Left ventricle myocardium inferior (tissue), 1 donor: Measurements from ENCODE around the gene INPP5J. TPM values are rescaled to one million over a fixed set of nuclear protein-coding genes. Genes with fewer than 3 reads are reported as not detected.
A peak's percentile ranks its signal among the peaks of the same experiment; 100 is the strongest.

Source experiments
- DNase-seq: peaks from one replicate; pipeline ENCODE4 v3.0.0-alpha.2; 2020
- H3K27ac ChIP-seq: fragments of 200-600 bp; replicated peaks from 2 replicates; pipeline ENCODE4 v1.8.0; 2021
- H3K27me3 ChIP-seq: fragments of 200-600 bp; 2 replicates; pipeline ENCODE4 v1.8.0; 2021; ENCODE audit warnings: low read depth
- H3K36me3 ChIP-seq: fragments of 200-600 bp; 2 replicates; pipeline ENCODE4 v1.8.0; 2021
- H3K4me1 ChIP-seq: fragments of 200-600 bp; 2 replicates; pipeline ENCODE4 v1.8.0; 2021
- H3K4me3 ChIP-seq: fragments of 200-600 bp; 2 replicates; pipeline ENCODE4 v1.8.0; 2021; ENCODE audit warnings: mild to moderate bottlenecking, moderate library complexity
- H3K9me3 ChIP-seq: fragments of 200-600 bp; replicated peaks from 2 replicates; pipeline ENCODE4 v1.8.0; 2021
- intact Hi-C: fragments of 100-400 bp; cut with micrococcal nuclease; formaldehyde crosslinking; loops from one replicate; pipeline ENCODE4 v1.11.0; 2022
- total RNA-seq: library from RNA; stranded (reverse); fragmentation: NEBNext Ultra II Directional; extraction: Animal tissue kit (Norgen Biotek cat#: 25700); gene quantifications from one replicate; pipeline ENCODE4 v1.2.1, GENCODE V29; 2021
- TF ChIP-seq, protein P1 (sequence below): fragments of 200-600 bp; IDR thresholded peaks from 2 replicates; pipeline ENCODE4 v1.8.0; 2021; ENCODE audit warnings: antibody characterized with exemption, mild to moderate bottlenecking, borderline replicate concordance
- donor health status: DM: no; HTN: yes; CAD: no; lungs with severe emphysema.

INPP5J gene
- total RNA-seq, 1 donor from 2014 or later, result 20.7 TPM

DNA sequence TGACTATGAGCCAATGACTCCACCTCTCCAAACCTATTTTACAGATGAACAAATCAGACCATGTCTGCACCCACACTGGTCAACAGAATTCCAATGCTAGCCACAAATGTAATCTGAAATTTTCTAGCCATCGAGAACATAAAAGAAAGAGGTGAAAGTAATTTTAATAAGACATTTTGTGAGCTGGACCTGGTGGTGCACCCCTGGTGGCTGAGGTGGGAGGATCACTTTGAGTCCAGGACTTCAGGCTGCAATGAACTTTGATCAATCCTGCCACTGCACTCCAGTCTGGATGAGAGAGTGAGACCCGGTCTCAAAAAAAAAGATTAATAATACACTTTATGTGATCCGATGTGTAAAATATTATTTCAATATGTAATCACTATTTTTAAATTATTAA is 27.8 kb downstream of the INPP5J start:
- Histone ChIP-seq H3K4me1 (peaks cover 22% of the 10 kb centered on the region), H3K4me3 (no peak overlapping the region), H3K9me3 (no peaks in the 10 kb centered on the region), H3K27me3 (no peaks in the 10 kb centered on the region), H3K27ac (no peak overlapping the region), H3K36me3 (no peaks in the 10 kb centered on the region)
- DNase-seq, result no peak
- TF ChIP-seq, protein P1, sequence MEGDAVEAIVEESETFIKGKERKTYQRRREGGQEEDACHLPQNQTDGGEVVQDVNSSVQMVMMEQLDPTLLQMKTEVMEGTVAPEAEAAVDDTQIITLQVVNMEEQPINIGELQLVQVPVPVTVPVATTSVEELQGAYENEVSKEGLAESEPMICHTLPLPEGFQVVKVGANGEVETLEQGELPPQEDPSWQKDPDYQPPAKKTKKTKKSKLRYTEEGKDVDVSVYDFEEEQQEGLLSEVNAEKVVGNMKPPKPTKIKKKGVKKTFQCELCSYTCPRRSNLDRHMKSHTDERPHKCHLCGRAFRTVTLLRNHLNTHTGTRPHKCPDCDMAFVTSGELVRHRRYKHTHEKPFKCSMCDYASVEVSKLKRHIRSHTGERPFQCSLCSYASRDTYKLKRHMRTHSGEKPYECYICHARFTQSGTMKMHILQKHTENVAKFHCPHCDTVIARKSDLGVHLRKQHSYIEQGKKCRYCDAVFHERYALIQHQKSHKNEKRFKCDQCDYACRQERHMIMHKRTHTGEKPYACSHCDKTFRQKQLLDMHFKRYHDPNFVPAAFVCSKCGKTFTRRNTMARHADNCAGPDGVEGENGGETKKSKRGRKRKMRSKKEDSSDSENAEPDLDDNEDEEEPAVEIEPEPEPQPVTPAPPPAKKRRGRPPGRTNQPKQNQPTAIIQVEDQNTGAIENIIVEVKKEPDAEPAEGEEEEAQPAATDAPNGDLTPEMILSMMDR, result no peak
- intact Hi-C loops, result no loop called here

DNA sequence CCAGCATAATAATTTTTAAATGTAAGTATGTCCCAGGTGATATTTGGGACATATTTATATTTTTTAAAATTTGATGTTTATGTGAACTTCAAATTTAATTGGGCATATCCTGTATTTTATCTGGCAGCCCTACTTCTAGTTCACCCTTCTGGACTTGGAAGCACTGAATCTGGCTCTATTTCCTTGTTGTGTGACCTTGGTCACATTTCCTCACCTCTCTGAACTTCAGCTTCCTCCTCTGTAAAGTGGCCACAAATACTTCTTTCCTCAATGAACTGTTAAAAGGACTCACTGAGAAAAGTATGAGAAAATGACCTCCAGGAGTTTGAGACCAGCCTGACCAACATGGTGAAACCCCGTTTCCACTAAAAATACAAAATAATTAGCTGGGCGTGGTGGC is 29.1 kb downstream of the INPP5J start:
- intact Hi-C loops, result no loop called here
- Histone ChIP-seq H3K27ac (no peak overlapping the region), H3K4me1 (peaks cover 27% of the 10 kb centered on the region), H3K27me3 (no peaks in the 10 kb centered on the region), H3K9me3 (no peaks in the 10 kb centered on the region), H3K36me3 (no peaks in the 10 kb centered on the region), H3K4me3 (no peak overlapping the region)
- TF ChIP-seq, protein P1, result no peak
- no peak for DNase-seq

DNA sequence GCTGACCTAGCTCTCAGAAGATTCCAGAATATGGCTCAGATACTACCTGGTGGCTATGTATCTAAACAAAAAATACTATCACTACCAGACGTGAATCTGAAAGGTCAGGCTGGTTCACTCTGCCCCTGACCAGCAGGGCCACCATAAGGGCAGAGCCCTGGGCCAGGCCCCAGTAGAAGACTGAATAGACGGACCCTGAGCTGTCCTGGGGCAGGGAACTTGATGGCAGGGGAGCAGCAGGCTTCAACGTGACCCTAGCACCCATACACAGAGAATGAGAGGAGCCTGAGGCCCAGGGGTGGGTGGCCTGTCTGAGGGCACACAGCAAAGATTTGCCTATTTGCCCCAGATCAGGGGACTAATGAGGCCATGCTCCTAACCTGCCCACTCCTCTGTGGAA is 30.6 kb downstream of the INPP5J start:
- Histone ChIP-seq H3K27me3 (no peaks in the 10 kb centered on the region), H3K27ac (no peak overlapping the region), H3K4me1 (peaks cover 22% of the 10 kb centered on the region), H3K36me3 (no peaks in the 10 kb centered on the region), H3K4me3 (no peak overlapping the region), H3K9me3 (no peaks in the 10 kb centered on the region)
- TF ChIP-seq, protein P1, result no peak
- intact Hi-C loops, result no loop called here
- DNase-seq, result no peak

DNA sequence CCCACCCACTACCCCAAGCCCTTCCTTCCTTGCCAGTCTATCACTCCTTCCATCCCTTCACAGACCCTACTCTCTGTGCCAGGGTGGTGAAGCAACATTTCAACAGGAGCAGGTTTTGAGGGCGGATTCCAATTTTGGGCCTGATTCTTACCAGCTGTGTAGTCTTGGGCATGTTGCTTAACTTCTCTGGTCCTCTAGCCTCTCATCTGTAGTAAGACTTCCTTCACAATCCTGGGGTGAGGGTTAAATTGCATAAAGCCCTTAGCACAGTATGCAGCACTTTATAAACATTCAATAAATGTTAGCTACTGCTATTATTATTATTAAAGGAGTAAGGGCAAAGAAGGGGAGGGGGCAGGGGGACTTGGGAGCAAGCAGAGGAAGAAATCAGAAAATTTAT is 32.2 kb downstream of the INPP5J start:
- peak overlapping the region; percentile 60 for H3K27ac ChIP-seq
- TF ChIP-seq, protein P1, result no peak
- no peaks in the 10 kb centered on the region for H3K27me3 ChIP-seq
- intact Hi-C loops, result no loop called here
- DNase-seq, result no peak
- H3K9me3 ChIP-seq, result no peaks in the 10 kb centered on the region
- H3K36me3 ChIP-seq, result no peaks in the 10 kb centered on the region
- peaks cover 20% of the 10 kb centered on the region for H3K4me1 ChIP-seq
- no peak overlapping the region for H3K4me3 ChIP-seq

DNA sequence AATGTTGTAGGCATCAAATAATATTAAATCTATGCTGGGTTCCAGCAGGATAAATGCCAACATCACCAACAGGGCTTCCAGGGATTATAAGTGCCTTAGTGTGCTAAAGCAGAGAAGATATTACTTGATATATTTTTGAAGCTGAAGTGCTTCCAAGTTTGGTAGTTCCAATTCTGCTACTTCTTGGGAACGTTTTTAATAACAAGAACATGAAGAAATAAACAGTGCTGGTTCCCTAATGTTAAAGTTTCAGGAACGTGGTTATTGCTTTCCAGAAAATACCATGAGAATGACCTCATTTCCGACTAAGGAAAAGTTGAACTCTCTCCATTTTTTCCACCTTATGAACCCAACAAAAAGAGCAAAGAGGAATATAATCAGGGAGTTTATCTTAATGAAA is 32.7 kb downstream of the INPP5J start:
- intact Hi-C loops, result no loop called here
- Histone ChIP-seq H3K36me3 (no peaks in the 10 kb centered on the region), H3K9me3 (no peaks in the 10 kb centered on the region), H3K27ac (peak overlapping the region; percentile 60), H3K4me3 (no peak overlapping the region), H3K4me1 (peaks cover 23% of the 10 kb centered on the region), H3K27me3 (no peaks in the 10 kb centered on the region)
- TF ChIP-seq, protein P1, result no peak
- DNase-seq, result no peak

DNA sequence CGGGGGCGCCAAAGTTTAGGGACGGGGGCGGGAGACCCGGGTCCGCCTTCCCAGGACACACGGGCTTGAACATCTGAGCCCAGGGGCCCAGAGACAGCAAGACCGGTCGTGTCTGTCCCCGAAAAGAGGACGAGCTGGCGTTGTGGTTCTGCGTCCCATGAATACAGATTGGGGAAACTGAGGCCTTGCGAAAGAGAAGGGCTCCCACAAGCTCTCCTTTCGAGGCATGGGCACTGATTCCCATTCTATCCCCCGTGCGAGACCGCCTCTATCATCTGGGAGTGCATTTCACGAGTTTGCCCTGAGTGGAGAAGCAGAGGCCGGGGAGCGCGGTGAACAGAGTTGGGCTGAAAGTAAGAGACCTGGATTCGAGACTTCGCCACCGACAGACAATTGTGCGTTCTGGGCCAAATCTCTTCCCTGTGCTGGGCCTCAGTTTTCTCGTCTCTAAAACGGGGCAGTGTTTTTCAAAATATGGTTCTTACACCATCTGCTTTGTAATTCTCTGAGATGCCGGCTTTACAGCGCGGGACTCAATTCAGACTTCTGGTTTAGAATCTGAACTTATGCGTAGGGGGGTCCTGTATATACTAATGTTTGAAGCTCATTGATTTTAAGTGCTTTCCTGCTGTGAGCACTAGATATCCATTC is 37.7 kb downstream of the INPP5J start:
- peak overlapping the region; percentile 92 for H3K27ac ChIP-seq
- H3K9me3 ChIP-seq, result no peaks in the 10 kb centered on the region
- H3K36me3 ChIP-seq, result peaks cover 23% of the 10 kb centered on the region
- no peaks in the 10 kb centered on the region for H3K27me3 ChIP-seq
- H3K4me1 ChIP-seq, result peaks cover 46% of the 10 kb centered on the region
- peak overlapping the region; percentile 91 for H3K4me3 ChIP-seq
- DNase-seq, result no peak
- TF ChIP-seq, protein P1, result no peak
- intact Hi-C loops, result no loop called here
